Measurements from ENCODE around the gene GRHL3.
A peak's percentile ranks its signal among the peaks of the same experiment; 100 is the strongest.

GRHL3 gene

DNA sequence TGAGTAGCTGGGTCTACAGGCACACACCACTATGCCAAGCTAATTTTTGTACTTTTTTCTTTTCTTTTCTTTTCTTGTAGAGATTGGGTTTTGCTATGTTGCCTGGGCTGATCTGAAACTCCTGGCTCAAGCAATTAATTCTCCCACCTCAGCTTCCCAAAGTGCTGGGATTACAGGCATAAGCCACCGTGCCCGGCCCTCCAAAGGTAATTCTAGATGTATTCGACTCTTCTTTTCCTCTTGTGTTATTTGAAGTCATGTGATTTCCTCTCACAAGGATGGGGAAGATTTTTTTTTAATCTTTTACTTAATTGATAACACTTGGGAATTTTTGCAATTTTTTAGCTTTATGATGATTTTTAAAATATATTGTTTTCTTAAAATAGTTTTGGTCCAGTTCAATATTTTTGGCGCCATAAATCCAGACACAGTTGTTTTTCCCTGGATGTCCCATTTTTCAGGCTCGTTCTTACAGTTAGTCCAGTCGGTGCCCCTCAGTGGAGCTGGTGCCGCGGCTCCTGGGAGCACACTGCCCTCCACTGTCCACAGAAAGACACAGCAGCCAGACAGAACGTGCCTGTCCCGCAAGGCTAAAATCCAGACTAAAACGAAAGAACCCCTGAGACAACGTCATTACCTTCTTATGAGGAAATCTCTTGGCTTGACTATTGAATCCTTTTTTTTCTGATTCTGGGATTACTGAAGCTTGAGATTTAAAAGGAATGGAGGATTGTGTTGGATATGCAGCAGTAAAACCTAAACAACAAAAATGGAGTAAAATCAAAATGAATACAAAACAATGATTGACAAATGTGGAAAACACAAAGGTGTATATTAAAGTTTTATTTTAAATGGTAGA is 72.0 kb downstream of the GRHL3 start:
- peak overlapping the region; percentile 20 to 42 for H3K4me3 ChIP-seq (ENCODE audit: low read length in 2 of 2)
- peak overlapping the region; percentile 35 to 51 for H3K9ac ChIP-seq (ENCODE audit: low read depth in 1 of 2, low read length in 2 of 2)
- peak overlapping the region; percentile 65 to 81 for H3K27ac ChIP-seq (ENCODE audit: low read depth in 2 of 2, low read length in 2 of 2)
- peaks cover 12 to 23% of the 10 kb centered on the region in 2 donors for H3K4me1 ChIP-seq (ENCODE audit: control insufficient read depth in 2 of 2, insufficient read depth in 2 of 2, low read length in 2 of 2)
- no peaks in the 10 kb centered on the region for H3K9me3 ChIP-seq (ENCODE audit: control insufficient read depth in 2 of 2, low read length in 2 of 2)
- no peaks in the 10 kb centered on the region for H3K27me3 ChIP-seq (ENCODE audit: control insufficient read depth in 2 of 2, insufficient read depth in 2 of 2, low read length in 2 of 2)
- H3K36me3 ChIP-seq (ENCODE audit: control insufficient read depth in 2 of 2, insufficient read depth in 2 of 2, low read length in 2 of 2) = peaks cover 0 to 7% of the 10 kb centered on the region in 2 donors

DNA sequence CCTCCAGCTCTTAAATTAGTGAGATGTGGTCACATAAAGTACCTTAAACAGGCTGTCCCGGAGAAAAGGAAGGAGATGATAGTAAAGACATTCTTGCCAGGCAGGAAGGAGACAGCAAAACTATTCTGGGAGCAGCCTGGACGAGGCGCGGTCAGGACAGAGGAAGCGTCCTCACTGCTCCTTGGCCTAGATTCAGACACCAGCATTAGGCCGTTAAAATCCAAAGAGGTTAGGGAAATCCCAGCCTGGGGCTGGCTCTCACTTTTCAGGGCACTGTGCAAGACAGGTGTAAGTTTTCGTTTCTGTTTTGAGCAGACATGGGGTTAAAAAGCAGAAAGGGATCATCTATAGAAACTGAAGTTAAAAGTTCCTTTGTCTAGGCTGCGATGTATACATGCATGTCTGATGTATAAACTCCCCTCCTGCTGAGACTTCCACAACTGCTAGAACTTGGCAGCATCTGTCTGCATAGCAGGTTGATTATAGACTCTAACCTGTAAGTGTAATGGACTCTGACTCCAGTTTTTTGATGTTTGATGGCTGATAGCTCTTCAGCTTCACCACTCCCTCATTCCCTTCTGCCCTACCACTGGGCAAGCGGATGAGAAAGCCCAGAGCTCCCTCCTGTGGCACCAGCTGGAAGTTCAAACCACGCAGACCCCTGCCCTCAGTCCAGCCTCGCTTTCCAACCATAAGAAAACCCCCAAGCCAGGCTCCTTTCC is 72.9 kb downstream of the GRHL3 start:
- peak overlapping the region; percentile 20 to 42 for H3K4me3 ChIP-seq (ENCODE audit: low read length in 2 of 2)
- no peaks in the 10 kb centered on the region for H3K9me3 ChIP-seq (ENCODE audit: control insufficient read depth in 2 of 2, low read length in 2 of 2)
- peak overlapping the region; percentile 65 to 81 for H3K27ac ChIP-seq (ENCODE audit: low read depth in 2 of 2, low read length in 2 of 2)

GRCh38 chr1:24392604-24392946 is 73.4 kb downstream of the GRHL3 start:
- Histone ChIP-seq H3K36me3 (ENCODE audit: control insufficient read depth in 2 of 2, insufficient read depth in 2 of 2, low read length in 2 of 2) (peaks cover 0 to 4% of the 10 kb centered on the region in 2 donors), H3K4me1 (ENCODE audit: control insufficient read depth in 2 of 2, insufficient read depth in 2 of 2, low read length in 2 of 2) (peaks cover 12 to 23% of the 10 kb centered on the region in 2 donors), H3K4me3 (ENCODE audit: low read length in 2 of 2) (no peak overlapping the region), H3K27ac (ENCODE audit: low read depth in 2 of 2, low read length in 2 of 2) (peak overlapping the region; percentile 65 to 81), H3K9me3 (ENCODE audit: control insufficient read depth in 2 of 2, low read length in 2 of 2) (no peaks in the 10 kb centered on the region), H3K9ac (ENCODE audit: low read depth in 1 of 2, low read length in 2 of 2) (peak overlapping the region in 1 of 2 donors; percentile 51), H3K27me3 (ENCODE audit: control insufficient read depth in 2 of 2, insufficient read depth in 2 of 2, low read length in 2 of 2) (no peaks in the 10 kb centered on the region)

More for the DNA sequence above, 72.9 kb downstream of the GRHL3 start:
- Histone ChIP-seq H3K36me3 (ENCODE audit: control insufficient read depth in 2 of 2, insufficient read depth in 2 of 2, low read length in 2 of 2) (peaks cover 0 to 7% of the 10 kb centered on the region in 2 donors), H3K4me1 (ENCODE audit: control insufficient read depth in 2 of 2, insufficient read depth in 2 of 2, low read length in 2 of 2) (peaks cover 12 to 23% of the 10 kb centered on the region in 2 donors), H3K9ac (ENCODE audit: low read depth in 1 of 2, low read length in 2 of 2) (peak overlapping the region; percentile 35 to 51), H3K27me3 (ENCODE audit: control insufficient read depth in 2 of 2, insufficient read depth in 2 of 2, low read length in 2 of 2) (no peaks in the 10 kb centered on the region)

DNA sequence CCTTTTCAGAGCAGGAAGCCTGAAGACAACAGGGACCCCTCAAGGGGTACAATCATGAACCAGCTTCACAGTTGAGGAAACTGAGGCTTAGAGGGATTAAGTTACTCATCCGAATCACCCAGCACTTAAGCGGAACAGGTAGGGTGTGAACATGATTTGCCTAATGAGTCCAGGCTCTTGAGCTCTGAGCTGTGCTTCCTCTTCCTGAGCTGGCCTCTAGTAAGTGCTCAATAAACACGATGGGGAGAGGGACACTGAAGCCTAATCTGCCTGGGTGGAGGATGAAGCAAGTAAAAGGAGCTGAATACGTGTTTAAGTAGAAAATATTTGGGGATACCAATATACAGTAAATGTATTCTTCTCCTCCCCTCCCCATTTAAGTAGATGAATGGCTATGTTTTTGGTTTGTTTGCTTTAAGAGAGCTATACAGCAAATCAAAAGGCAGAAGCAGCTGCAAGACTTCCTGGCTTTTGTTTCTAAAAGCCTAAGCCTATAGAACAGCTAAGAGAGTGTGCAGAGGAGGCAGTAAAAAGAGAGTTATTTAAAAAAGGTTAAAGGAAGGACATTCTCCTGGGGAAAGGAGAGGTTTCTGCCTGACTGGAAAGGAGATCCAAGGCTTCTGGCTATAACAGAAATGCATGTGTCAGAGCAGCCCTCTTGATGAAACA is 74.0 kb downstream of the GRHL3 start:
- no peak overlapping the region for H3K4me3 ChIP-seq (ENCODE audit: low read length in 2 of 2)
- H3K9ac ChIP-seq (ENCODE audit: low read depth in 1 of 2, low read length in 2 of 2) = peak overlapping the region in 1 of 2 donors; percentile 51
- no peaks in the 10 kb centered on the region for H3K9me3 ChIP-seq (ENCODE audit: control insufficient read depth in 2 of 2, low read length in 2 of 2)
- H3K27ac ChIP-seq (ENCODE audit: low read depth in 2 of 2, low read length in 2 of 2) = peak overlapping the region in 1 of 2 donors; percentile 81
- H3K4me1 ChIP-seq (ENCODE audit: control insufficient read depth in 2 of 2, insufficient read depth in 2 of 2, low read length in 2 of 2) = peaks cover 12 to 21% of the 10 kb centered on the region in 2 donors
- H3K36me3 ChIP-seq (ENCODE audit: control insufficient read depth in 2 of 2, insufficient read depth in 2 of 2, low read length in 2 of 2) = peaks cover 0 to 3% of the 10 kb centered on the region in 2 donors
- no peaks in the 10 kb centered on the region for H3K27me3 ChIP-seq (ENCODE audit: control insufficient read depth in 2 of 2, insufficient read depth in 2 of 2, low read length in 2 of 2)

DNA sequence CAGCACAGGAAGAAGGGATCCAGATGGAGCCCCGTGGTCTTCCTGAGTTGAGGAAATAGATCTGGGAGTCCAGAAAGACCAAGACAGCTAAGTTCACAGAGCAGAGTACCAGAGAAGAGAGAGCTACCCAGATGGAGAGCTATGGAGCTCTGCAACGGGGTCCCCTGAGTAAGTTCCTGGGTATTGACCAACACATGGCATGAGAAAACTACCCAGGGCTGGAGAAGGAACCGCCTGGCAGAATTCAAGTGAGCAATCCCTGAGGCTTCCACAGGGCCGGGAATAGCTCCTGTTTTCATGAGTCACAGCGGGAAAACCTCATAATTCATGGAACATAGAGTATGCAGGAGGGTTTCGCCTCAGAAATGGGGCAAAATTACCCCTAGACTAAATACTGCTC is 74.7 kb downstream of the GRHL3 start:
- H3K4me3 ChIP-seq (ENCODE audit: low read length in 2 of 2) = no peak overlapping the region
- no peaks in the 10 kb centered on the region for H3K27me3 ChIP-seq (ENCODE audit: control insufficient read depth in 2 of 2, insufficient read depth in 2 of 2, low read length in 2 of 2)
- no peak overlapping the region for H3K9ac ChIP-seq (ENCODE audit: low read depth in 1 of 2, low read length in 2 of 2)
- H3K36me3 ChIP-seq (ENCODE audit: control insufficient read depth in 2 of 2, insufficient read depth in 2 of 2, low read length in 2 of 2) = peaks cover 0 to 2% of the 10 kb centered on the region in 2 donors
- no peak overlapping the region for H3K27ac ChIP-seq (ENCODE audit: low read depth in 2 of 2, low read length in 2 of 2)
- H3K4me1 ChIP-seq (ENCODE audit: control insufficient read depth in 2 of 2, insufficient read depth in 2 of 2, low read length in 2 of 2) = peaks cover 12 to 21% of the 10 kb centered on the region in 2 donors
- H3K9me3 ChIP-seq (ENCODE audit: control insufficient read depth in 2 of 2, low read length in 2 of 2) = no peaks in the 10 kb centered on the region

DNA sequence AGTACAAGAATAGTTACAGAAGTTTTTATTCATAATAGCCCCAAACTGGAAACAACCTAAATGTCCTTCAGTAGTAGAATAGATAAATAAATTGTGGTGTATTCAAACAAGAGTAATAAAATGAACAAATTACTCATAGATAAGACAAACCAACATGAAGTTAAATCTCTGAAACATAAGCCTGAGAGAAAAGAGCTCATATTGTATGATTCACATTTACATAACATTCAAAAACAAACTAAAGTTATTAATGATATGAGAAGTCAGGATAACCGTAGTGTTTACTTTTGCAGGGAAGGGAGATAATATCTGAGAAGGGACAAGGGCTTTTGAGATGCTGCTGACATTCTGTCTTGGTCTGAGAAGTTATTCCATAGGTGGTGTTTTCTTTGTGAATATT is 80.9 kb downstream of the GRHL3 start:
- H3K27ac ChIP-seq (ENCODE audit: low read depth in 2 of 2, low read length in 2 of 2) = no peak overlapping the region
- no peaks in the 10 kb centered on the region for H3K9me3 ChIP-seq (ENCODE audit: control insufficient read depth in 2 of 2, low read length in 2 of 2)
- no peak overlapping the region for H3K9ac ChIP-seq (ENCODE audit: low read depth in 1 of 2, low read length in 2 of 2)
- no peak overlapping the region for H3K4me3 ChIP-seq (ENCODE audit: low read length in 2 of 2)
- H3K27me3 ChIP-seq (ENCODE audit: control insufficient read depth in 2 of 2, insufficient read depth in 2 of 2, low read length in 2 of 2) = no peaks in the 10 kb centered on the region
- H3K36me3 ChIP-seq (ENCODE audit: control insufficient read depth in 2 of 2, insufficient read depth in 2 of 2, low read length in 2 of 2) = peaks cover 0 to 2% of the 10 kb centered on the region in 2 donors
- no peaks in the 10 kb centered on the region for H3K4me1 ChIP-seq (ENCODE audit: control insufficient read depth in 2 of 2, insufficient read depth in 2 of 2, low read length in 2 of 2)

- Histone ChIP-seq H3K27me3 (ENCODE audit: control insufficient read depth in 2 of 2, insufficient read depth in 2 of 2, low read length in 2 of 2) (no peaks in the 10 kb centered on the region), H3K4me1 (ENCODE audit: control insufficient read depth in 2 of 2, insufficient read depth in 2 of 2, low read length in 2 of 2) (no peaks in the 10 kb centered on the region), H3K9me3 (ENCODE audit: control insufficient read depth in 2 of 2, low read length in 2 of 2) (no peaks in the 10 kb centered on the region), H3K27ac (ENCODE audit: low read depth in 2 of 2, low read length in 2 of 2) (no peak overlapping the region), H3K4me3 (ENCODE audit: low read length in 2 of 2) (no peak overlapping the region), H3K36me3 (ENCODE audit: control insufficient read depth in 2 of 2, insufficient read depth in 2 of 2, low read length in 2 of 2) (peaks cover 0 to 2% of the 10 kb centered on the region in 2 donors), H3K9ac (ENCODE audit: low read depth in 1 of 2, low read length in 2 of 2) (no peak overlapping the region)
Observed at GRCh38 chr1:24403806-24404205, 84.6 kb downstream of the GRHL3 start.

Measured in mucosa of rectum (tissue), 2 donors.